HT-29 (cell line): ENCODE data around the gene CHMP4B. TPM values are rescaled to one million over a fixed set of nuclear protein-coding genes. Genes with fewer than 3 reads are reported as not detected.

Experiments used
- DNase-seq: peaks from one replicate; pipeline ENCODE4 v3.0.0-alpha.2; 2015; ENCODE audit warnings: low spot score
- total RNA-seq: library from RNA; depleted of rRNA; stranded (reverse); fragments of >200 nt; shearing (Covaris generic); gene quantifications from 2 replicates; pipeline ENCODE4 v1.2.3, GENCODE V29; 2014

Gene CHMP4B
- total RNA-seq, 1 experiment from 2014 or later: 120 TPM

DNA sequence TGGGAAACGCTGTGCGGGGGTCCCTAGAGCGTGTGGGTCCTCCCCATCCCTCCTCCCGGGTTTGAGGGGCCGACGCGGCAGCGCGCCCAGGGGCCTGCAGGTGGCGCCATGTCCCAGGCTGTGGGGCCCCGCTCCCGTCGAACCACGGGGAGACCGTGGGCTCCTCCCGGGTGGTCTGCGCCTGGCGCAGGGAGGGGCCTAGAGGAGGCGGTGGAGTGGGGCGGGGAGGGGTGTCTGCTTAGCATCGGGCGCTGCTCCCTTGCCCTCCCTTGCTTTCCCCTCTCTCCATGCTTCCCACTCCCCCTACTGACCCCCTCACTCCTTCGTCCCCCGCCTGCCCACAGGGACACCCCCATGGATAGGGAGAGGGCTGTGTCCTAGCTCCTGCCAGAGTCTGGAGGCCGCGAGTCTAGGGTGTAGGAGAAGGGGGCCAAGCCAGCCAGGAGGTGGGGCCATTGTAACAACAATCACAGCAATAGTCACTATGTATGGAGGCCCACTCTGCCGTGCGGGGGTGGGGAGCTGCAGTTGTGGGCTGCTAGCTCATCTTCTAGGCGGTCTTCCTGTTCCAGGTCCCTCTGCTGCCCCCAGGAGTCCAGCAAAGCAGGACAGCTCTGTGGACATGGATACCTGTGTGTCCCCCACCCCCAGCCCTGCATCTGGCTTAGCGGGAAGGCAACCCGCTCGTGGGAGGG lies 51.7 kb downstream of the CHMP4B start:
- DNase-seq: peak; percentile 33

DNA sequence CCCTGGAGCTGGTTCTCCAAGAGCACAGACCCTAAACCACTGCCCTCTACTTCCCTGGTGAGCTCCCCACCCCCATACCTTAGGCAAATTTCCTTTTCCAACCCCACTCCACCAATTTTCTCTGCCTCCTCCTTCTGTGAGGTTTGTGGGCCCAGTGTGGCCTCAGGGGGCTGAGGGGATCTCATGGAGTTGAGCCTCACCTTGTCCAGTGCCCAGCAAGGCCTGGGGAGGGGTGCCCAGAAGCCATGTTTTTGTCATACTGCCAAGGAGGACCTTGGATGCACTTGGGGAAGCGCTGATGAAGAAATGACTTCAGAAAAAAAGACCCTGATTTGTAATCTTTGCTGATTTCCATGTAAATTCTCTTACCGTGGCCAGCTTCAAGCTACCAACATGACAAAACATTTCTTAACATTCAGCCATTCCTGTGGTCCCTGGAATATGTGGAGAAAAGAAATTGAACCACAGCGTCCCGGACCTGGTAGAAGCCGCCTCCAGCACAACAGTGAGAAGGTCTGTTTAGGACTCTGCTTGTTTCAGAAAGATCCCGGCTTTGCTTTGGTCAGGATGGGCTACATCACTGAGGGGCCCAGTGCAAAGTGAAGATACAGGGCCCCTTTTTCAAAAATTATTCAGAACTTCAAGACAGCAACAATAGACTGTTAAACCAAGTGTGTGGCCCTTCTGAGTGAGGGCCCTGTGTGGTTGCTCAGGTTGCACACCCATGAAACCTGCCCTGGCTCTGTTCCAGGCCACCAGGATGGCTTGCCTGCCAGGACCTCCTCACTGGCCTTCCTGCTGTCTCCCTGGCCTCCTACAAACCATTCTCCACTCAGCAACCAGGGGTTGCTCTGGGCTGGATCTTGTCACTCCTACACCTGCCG lies 52.5 kb downstream of the CHMP4B start:
- no peak for DNase-seq

DNA sequence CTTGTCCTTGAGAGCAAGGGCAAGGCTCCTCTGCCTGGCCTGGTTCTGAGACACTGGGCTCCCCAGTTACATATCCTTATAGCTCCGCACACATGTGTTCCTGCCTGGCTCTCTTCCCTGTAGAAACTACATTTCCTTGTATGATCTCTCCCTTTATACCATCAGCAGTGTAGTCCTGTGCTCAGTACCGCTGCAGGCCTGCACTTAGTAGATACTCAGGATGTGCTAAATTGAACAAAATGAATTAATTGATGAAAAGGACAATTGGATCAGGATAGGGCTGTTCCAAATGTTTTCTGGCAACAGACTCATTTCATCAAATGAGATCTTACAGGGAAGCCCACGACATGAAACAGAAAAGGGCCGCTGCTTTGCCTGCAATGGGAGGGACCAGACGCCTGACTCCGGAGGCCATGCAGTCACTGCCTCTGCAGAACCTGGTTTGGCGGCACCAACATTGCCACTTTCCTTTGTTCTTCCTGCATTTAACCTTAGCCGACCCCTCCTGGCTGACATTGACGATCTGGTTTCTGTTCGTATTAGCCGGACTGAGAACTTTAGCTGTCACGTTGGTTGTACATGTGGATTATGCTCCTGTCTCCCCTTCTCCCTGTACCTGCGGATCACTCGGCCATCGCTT lies 53.3 kb downstream of the CHMP4B start:
- no peak for DNase-seq

DNA sequence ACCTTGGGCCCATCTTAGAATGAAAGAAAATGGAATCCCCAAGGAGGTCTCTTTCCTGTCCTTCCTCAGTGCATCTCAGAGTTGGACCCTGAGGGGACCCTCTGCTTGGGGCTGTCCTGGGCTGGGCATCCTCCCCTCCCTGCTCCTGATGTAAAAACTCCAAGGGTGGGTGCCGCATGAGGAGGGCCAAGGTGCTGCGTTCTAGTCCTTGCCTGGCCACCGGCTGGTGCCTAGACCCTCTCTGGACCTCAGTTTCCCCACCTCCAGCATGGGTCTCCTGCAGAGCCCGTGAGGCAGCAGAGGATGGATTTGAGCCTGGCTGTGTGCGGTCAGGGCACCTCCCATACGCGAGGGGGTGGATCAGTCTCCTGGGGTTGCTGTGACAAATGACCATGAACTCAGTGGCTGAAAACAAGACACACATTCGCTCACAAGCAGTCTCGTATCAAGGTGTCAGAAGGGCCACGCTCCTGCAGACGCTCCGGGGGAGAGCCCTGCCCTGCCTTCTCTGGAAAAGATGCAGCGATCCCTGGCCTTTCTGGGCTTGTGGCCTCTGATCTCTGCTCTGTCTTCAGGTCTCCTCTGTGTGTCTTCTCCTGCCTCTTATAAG lies 54.7 kb downstream of the CHMP4B start:
- no peak for DNase-seq

DNA sequence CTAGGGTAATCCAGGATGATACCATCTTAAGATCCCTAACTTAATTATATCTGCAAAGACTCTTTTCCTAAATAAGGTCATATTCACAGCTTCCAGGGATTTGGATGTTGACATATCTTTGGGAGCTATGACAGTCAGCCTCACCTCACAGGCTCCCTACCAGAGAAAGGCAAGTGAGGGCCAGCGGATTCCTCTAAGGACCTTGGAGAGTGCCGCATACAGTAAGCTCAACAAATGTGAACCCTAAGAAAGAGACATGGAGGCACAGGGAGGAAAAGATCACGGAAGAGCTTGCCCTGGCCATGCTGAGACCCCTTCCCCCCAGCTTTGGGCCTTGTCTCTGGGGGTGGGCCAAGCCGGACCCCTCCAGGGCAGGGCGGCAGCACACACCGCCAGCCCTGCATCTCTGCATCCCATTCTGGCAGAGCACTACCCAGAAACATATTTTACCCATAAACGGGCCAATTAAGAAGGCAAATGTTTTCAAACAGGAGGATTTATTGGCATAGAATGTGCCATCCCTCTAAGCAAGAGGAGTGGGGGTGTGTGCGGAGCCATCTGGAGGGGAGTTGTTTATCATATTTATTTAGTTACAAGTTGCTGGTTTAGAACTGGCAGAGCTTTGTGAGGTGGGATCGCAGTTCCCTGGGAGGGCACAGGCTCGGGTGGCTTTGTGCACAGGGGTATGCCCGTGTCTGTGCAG lies 55.4 kb downstream of the CHMP4B start:
- DNase-seq: no peak

DNA sequence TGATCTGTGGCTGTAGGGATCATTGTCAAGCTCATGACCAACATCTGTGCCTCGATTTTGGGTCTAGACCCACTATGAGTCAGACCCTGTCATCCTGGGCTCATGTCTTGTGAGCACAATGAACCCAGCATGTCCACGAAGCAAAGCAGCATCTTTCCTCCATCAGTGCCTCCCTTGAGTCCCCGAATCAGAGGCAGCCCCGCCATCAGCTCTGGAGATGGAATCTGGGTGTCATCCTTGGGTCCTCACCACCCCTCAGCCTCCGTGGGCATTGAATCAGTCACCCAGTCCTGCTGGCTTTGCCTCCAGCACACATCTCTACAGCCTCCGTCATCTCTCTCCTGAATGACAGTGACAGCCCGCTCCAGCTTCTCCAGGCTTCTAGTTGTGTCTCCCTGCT lies 56.9 kb downstream of the CHMP4B start:
- DNase-seq: no peak

DNA sequence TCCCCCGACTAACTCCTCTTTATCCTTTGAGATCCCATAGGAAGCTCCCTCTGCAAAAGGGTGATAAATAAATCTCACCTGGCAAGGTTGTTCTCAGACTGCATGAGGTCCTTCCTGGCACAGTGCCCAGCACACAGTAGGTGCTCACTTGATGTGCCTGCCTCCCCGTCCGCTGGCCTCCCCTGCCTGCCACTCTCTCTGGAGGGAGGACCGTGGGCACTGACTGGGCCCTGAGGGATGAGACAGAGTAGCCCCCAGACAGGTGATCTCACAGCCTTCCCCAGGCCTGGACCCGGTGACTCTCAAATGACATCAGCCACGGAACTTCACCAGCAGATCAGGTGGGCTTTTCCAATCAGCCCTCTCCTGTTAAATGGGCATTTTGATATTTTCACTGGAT lies 57.4 kb downstream of the CHMP4B start:
- DNase-seq: no peak

DNA sequence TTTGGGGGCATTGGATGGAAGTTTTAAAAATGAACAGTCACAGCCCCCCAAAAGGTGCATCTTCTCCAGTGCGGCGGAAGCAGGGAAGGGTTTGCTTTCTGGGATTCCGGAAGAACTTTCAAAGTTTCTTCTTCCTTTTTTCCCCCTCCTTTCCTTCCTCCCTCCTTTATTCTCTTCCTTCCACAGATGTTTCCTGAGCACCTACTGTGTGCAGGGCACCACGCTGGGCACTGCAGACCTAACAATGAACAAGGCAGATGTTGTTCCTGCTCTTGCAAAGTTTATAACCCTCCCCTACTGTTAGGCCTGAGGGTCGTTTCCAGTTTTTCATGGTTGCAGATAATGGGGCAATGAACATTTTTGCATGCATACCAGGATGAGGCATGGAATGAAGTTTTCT lies 58.1 kb downstream of the CHMP4B start:
- no peak for DNase-seq

DNA sequence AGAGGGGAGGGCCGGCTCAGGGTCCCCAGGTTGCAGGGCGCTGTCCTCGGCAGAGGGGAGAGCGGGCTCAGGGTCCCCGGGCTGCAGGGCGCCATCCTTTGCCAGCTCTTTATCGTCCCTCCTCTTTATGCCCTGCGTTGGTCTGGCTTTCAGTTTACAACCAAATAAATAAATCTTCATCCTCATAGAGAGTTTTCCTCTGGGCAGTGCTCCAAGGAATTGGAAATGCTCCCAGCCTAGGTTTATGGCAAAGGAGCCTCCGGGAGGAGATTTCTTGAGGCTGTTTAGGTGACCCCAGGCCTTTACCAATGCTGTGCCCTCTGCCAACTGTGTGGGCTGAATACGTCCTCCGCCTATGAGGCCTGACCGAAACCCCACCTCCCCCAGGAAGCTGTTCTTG lies 60.2 kb downstream of the CHMP4B start:
- no peak for DNase-seq

DNA sequence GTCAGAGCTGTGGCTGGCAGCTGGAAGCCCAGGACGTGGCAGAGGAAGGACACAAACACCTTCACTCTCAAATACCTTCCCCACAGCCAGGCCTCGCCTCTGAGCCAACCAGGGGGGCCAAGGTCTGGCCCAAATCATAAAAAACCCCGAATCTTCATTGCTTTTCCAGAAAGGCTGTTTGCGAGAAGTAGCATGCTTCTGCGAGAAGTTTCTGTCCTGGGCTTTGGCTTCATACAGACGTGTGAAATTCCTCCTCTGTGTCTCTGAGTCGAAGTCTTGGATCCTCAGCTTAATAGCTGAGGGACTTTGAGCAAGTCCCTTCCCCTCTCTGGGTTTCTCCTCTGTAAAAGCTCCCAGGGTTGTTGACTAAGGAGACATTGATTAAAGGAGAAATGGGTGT lies 63.0 kb downstream of the CHMP4B start:
- no peak for DNase-seq

DNA sequence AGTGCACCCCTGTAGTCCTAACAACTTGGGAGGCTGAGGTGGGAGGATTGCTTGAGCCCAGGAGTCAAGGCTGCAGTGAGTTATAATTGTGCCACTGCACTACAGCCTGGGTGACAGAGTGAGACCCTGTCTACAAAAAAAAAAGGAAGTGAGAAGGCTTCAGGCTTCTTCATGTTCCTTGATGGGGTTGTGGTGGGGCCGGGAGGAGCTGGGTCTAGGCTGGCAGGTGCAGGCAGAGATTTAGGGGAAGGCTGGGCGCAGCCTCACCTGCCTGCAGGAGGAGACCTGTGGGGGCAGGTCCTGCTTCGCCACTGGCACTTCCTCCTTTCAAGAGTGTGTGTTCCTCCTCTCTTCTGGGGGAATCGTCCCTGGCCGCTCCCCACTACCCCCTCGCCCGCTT lies 63.9 kb downstream of the CHMP4B start:
- no peak for DNase-seq

DNA sequence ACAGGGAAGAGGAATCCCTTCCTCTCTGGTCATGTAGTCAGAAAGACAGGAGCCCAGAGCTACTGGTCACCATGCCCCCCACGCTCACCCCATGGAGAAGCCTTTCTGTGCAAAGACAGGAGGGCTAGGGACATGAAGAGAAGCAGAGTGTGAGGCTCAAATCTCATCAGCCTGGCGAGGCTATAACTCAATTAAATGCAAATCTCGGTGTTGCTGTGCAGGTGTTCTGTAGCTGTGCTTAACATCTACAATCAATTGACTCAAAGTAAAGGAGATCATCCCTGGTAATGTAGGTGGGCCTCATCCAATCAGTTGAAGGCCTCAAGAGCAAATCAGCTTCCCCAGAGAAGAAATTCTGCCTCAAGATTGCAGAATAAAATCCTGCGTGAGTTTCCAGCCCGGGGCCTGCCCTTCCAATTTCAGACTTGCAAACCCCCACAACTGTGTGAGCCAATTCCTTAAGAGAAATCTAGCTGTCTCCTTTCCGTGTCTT lies 64.4 kb downstream of the CHMP4B start:
- DNase-seq: no peak

DNA sequence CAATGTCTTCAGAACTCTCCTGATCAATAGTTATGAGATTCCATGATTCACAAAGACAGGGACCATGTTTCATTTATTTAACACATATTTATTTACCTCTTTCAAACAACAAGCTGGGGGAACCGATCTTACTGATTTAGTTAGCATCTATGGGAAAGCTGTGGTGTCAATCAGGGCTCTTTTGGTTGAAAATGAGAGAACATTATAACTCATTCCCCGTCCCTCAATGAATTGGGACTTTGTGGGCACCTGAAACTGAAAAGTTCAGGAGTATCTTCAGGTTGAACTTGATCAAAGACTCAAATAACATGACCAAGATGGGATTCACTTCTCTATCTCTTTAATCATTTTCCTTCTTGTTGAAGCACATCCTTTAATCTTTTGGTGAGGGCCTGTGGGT lies 67.4 kb downstream of the CHMP4B start:
- no peak for DNase-seq

DNA sequence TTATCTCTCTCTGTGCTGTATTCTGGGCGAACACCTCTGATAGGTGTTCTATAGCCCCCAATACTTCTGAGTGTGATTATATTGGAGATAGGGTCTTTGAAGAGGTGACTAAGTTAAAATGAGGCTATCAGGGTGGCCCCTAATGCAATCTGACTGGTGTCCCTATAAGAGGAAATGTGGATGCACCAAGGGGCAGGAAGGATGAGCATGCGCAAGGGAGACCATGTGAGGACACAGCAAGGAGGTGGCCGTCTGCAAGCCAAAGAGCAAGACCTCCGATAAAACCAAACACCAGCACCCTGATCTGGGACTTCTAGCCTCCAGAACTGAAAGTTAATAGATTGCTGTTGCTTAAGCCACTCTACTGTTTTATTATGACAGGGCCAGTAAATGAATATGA lies 69.2 kb downstream of the CHMP4B start:
- no peak for DNase-seq

DNA sequence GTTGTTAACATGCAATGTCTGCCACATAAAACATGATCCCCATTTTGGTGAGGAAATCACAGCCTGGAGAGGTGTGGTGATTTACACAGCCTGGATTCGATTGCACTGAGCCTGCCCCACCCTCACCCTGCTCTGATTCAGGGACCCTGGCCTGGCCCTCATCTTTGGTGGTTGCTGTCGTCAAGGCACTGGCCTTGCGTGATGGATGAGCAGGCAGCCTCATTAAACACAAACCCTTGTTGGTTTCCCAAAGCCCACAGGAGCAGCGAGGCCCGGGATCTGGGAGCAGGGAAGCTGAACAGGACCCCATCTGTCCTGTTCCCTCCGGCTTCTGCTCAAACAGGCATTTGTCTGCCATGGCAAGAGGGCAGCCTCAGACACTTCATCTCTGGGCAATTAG lies 70.8 kb downstream of the CHMP4B start:
- no peak for DNase-seq

DNA sequence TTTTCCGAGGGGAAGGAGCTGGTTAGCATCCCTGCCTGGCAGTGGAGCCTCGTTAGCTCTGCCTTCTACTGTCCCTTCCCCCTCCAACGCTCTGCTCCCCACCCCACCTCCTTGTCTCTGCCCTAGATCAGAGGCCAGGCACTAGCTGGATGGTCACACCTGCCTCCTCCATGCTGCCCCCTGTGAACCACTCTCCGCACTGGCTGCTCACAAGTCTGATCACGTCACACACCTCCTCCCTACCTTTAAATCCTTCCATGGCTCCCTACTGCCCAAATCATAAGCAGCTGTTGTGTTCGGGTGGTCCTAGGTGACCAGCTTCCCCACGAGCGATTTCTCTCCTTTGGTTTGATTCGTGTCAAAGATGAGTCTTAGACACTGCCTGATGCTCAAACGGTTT lies 71.3 kb downstream of the CHMP4B start:
- DNase-seq: no peak

DNA sequence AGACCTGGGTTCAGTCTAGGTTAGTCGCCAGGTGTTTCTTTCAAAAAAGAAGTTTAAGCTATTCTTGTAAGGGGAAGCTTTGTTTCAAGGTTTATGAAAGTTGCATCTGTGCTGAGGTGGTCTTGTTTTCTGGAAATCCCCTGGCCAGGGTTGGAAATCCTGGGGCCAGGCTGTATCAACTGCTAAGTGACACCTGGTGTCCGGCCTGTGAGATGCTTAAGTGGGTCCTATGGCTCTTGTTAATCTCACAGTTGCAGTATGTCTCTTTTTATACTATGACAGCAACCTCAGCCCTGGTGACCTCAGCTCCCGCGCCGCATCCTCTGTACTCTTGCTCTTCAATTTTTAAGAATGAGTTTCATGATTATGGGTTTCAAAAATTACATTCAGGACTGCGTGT lies 72.0 kb downstream of the CHMP4B start:
- no peak for DNase-seq

DNA sequence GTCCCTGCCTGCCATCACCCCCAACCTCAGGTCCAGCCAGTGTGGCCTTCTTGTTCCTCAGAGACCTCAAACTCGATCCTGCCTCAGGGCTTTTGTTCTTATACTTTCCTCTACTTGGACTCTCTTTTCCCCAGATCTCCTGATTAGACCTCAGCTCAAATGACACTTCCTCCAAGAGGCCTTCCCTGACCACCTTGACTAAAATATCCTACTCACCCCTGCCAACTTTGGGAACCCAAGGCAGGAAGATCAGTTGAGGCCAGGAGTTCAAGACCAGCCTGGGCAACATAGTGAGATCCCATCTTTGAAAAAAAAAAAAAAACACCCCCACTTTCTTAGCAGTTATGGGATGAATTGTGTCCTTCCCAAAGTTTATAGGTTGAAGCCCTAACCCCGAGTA lies 73.5 kb downstream of the CHMP4B start:
- DNase-seq: no peak

DNA sequence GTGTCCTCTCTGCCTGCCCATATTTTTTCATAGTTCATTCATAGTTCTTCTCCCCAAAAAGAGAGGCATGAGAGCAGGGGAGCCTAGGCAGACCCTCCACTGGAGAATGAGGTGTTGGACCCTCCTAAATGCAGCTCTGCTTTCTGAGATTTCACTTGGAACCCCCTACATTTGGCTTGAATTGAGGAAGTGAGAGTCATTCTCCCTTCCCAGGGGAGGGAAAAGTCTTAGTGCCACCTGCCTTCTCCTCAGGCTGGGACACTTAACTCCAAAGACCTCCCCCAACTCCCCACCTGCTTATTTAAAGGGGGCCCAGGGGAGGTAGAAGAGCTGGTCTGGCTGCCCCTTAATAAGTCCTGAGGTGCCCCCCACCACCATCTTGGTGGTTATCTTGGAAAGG lies 78.2 kb downstream of the CHMP4B start:
- DNase-seq: no peak

DNA sequence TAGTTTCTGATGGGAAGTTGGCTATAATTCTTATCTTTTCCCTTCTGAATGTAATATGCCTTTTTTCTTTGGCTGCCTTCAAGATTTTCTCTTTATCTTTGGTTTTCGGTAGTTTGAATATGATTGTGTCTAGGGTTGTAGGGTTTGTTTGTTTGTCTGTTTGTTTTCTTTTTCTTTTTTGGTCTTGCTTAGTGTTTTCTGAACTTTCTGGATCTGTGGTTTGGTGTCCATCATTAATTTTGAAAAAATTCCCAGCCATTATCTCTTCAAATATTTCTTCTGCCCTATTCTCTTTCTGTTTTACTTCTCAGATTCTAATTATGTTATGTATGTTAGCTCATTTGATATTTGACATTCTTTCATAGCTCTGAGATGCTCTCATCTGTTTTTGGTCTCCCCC lies 79.4 kb downstream of the CHMP4B start:
- no peak for DNase-seq

DNA sequence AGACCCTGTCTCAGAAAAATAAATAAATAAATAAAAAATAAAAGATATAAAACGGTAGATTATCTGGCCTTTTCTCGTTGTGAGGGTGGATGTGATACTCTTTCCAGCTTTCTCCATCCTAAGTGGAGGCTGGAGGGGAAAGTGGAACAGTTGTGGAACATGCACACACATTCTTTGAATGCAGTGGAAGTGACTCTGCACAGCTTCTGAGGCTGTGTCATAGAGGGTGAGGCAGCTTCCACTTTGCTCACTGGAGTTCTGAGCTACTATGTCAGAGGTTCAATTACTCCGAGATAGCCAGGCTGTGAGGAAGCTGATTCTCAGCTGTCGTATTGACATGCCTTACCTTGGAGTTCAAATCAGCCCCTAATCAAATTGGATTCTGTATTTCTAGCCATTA lies 82.2 kb downstream of the CHMP4B start:
- no peak for DNase-seq

DNA sequence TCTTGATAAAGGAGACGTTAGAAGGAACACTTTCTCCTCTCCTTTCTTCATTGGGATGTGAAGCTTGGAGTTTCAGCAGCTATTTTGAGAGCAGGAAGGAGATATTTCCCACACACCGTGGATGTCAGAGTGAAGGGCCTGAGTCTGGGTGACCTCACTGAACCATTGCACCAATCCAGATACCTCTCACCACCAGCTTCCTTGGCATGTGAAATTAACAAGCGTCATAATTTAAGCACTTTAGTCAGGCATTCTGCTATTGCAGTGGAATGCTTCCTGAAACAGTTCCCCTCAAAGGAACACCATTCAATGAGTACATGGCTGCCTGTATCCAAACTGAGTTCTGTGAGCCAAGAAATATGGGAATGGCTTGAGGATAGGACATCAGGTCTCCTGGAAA lies 83.7 kb downstream of the CHMP4B start:
- DNase-seq: no peak
